GM23338 (cell line): Measurements from ENCODE around the gene CRTC3. TPM values are rescaled to one million over a fixed set of nuclear protein-coding genes. Genes with fewer than 3 reads are reported as not detected.

ENCODE experiments used
- ATAC-seq: fragments of 200-7000 bp; cut with Tn5 transposase; 3 replicates; pipeline ENCODE4 v1.9.1; 2020
- DNase-seq: peaks from one replicate; pipeline ENCODE4 v3.0.0-alpha.2; 2015; ENCODE audit warnings: low spot score
- H2AFZ ChIP-seq: fragments of 200-600 bp; sonication (generic); 2 replicates; pipeline ENCODE4 v1.8.0; 2016; ENCODE audit warnings: antibody characterized with exemption, mild to moderate bottlenecking, moderate library complexity
- H3F3A ChIP-seq: fragments of 200-600 bp; sonication (generic); replicated peaks from 2 replicates; pipeline ENCODE4 v1.8.0; 2017; ENCODE audit warnings: antibody characterized with exemption, mixed run types, low read depth
- H3K27ac ChIP-seq: fragments of 200-600 bp; sonication (generic); 2 replicates; pipeline ENCODE4 v1.6.1; 2016; ENCODE audit warnings: low read depth
- H3K27me3 ChIP-seq: fragments of 200-600 bp; sonication (generic); 2 replicates; pipeline ENCODE4 v1.8.0; 2016; ENCODE audit warnings: mild to moderate bottlenecking, mixed run types, moderate library complexity; ENCODE audit not compliant: insufficient read depth
- H3K36me3 ChIP-seq: fragments of 200-600 bp; sonication (generic); 2 replicates; pipeline ENCODE4 v1.8.0; 2016; ENCODE audit warnings: mild to moderate bottlenecking; ENCODE audit not compliant: insufficient read depth
- H3K4me1 ChIP-seq: fragments of 200-600 bp; sonication (generic); 2 replicates; pipeline ENCODE4 v1.8.0; 2016; ENCODE audit warnings: mild to moderate bottlenecking, moderate library complexity; ENCODE audit not compliant: insufficient read depth
- H3K4me2 ChIP-seq: fragments of 200-600 bp; sonication (generic); 2 replicates; pipeline ENCODE4 v1.7.1; 2017; ENCODE audit warnings: mixed run types
- H3K4me3 ChIP-seq: fragments of 200-600 bp; sonication (generic); 2 replicates; pipeline ENCODE4 v1.6.1; 2016; ENCODE audit warnings: mixed run types
- H3K79me2 ChIP-seq: fragments of 200-600 bp; sonication (generic); replicated peaks from 2 replicates; pipeline ENCODE4 v1.8.0; 2017; ENCODE audit warnings: mild to moderate bottlenecking; ENCODE audit not compliant: insufficient read depth
- H3K9me2 ChIP-seq: fragments of 200-600 bp; sonication (generic); 2 replicates; pipeline ENCODE4 v1.8.0; 2017; ENCODE audit not compliant: insufficient read depth
- H4K20me1 ChIP-seq: fragments of 200-600 bp; sonication (generic); replicated peaks from 2 replicates; pipeline ENCODE4 v1.8.0; 2017; ENCODE audit warnings: mild to moderate bottlenecking; ENCODE audit not compliant: insufficient read depth
- H3K27ac Mint-ChIP-seq: 2 replicates; pipeline ENCODE4 v1.8.0; 2020; ENCODE audit warnings: inconsistent platforms, mild to moderate bottlenecking, moderate library complexity, mixed read lengths
- H3K27me3 Mint-ChIP-seq: 3 replicates; pipeline ENCODE4 v1.8.0; 2022; ENCODE audit warnings: low read depth, mild to moderate bottlenecking, moderate library complexity, mixed read lengths, inconsistent platforms; ENCODE audit not compliant: insufficient read depth, poor library complexity
- H3K36me3 Mint-ChIP-seq: 3 replicates; pipeline ENCODE4 v1.8.0; 2021; ENCODE audit warnings: low read depth, mild to moderate bottlenecking, inconsistent platforms, moderate library complexity, mixed read lengths
- H3K4me1 Mint-ChIP-seq: 3 replicates; pipeline ENCODE4 v1.8.0; 2020; ENCODE audit warnings: mild to moderate bottlenecking, inconsistent platforms, mixed read lengths
- H3K4me3 Mint-ChIP-seq: 3 replicates; pipeline ENCODE4 v1.8.0; 2021; ENCODE audit warnings: moderate library complexity, mild to moderate bottlenecking, inconsistent platforms, mixed read lengths
- H3K9me3 Mint-ChIP-seq: 3 replicates; pipeline ENCODE4 v1.8.0; 2020; ENCODE audit warnings: moderate library complexity, mild to moderate bottlenecking, inconsistent platforms, mixed read lengths
- CREB1 ChIP-seq: fragments of 250-450 bp; sonication (Bioruptor Pico); IDR thresholded peaks from 2 replicates; pipeline ENCODE4 v1.5.0; 2020; ENCODE audit warnings: low read depth, mild to moderate bottlenecking, moderate library complexity
- EZH2 ChIP-seq: fragments of 200-600 bp; sonication (generic); IDR thresholded peaks from one replicate; pipeline ENCODE4 v1.8.0; 2017; ENCODE audit warnings: antibody characterized with exemption, mild to moderate bottlenecking, low read depth; ENCODE audit not compliant: unreplicated experiment
- EZH2phosphoT487 ChIP-seq: fragments of 200-600 bp; sonication (generic); IDR thresholded peaks from one replicate; pipeline ENCODE4 v1.8.1; 2018; ENCODE audit warnings: antibody characterized with exemption; ENCODE audit not compliant: unreplicated experiment
- JUNB ChIP-seq: IDR thresholded peaks from one replicate; pipeline ENCODE4 v1.6.1; 2016; ENCODE audit warnings: antibody characterized with exemption; ENCODE audit not compliant: unreplicated experiment
- NANOG ChIP-seq: IDR thresholded peaks from 2 replicates; pipeline ENCODE4 v1.6.1; 2016; ENCODE audit warnings: antibody characterized with exemption, borderline replicate concordance
- POLR2AphosphoS5 ChIP-seq: IDR thresholded peaks from 2 replicates; pipeline ENCODE4 v1.6.1; 2016; ENCODE audit warnings: antibody characterized with exemption, low read depth
- STAT1 ChIP-seq: IDR thresholded peaks from one replicate; pipeline ENCODE4 v1.6.1; 2016; ENCODE audit warnings: antibody characterized with exemption; ENCODE audit not compliant: unreplicated experiment
- ZNF114 ChIP-seq: fragments of 250-450 bp; sonication (Bioruptor Pico); IDR thresholded peaks from 2 replicates; pipeline ENCODE4 v1.5.0; 2020; ENCODE audit warnings: mild to moderate bottlenecking, moderate library complexity
- ZNF331 ChIP-seq: fragments of 250-450 bp; sonication (Bioruptor Pico); IDR thresholded peaks from 2 replicates; pipeline ENCODE4 v1.5.0; 2020; ENCODE audit warnings: low read depth, mild to moderate bottlenecking, moderate library complexity
- polyA plus RNA-seq: library from polyadenylated mRNA; unstranded; fragments of >200 nt; fragmentation: Nextera tagmentation; extraction: Ambion mirVana; gene quantifications from 2 replicates; pipeline ENCODE4 v1.2.1, GENCODE V29; 2016
- total RNA-seq: library from RNA; depleted of rRNA; stranded (reverse); fragments of >200 nt; shearing (Covaris generic); gene quantifications from 2 replicates; pipeline ENCODE4 v1.2.3, GENCODE V29; 2014
- TF ChIP-seq, protein P1 (sequence below): fragments of 250-450 bp; sonication (Bioruptor Pico); IDR thresholded peaks from 2 replicates; pipeline ENCODE4 v1.5.0; 2020; ENCODE audit warnings: mild to moderate bottlenecking, moderate library complexity
- TF ChIP-seq, protein P2 (sequence below): IDR thresholded peaks from one replicate; pipeline ENCODE4 v1.6.1; 2018; ENCODE audit warnings: antibody characterized with exemption; ENCODE audit not compliant: unreplicated experiment
- TF ChIP-seq, protein P3 (sequence below), 2 experiments: fragments of 200-600 bp in 1 of 2; sonication (generic) in 1 of 2; conservative IDR thresholded peaks; 2 replicates each; pipeline versions ENCODE4 v1.5.1 to v1.6.1; 2016 to 2017; ENCODE audit warnings: antibody characterized with exemption in 2 of 2, low read depth in 2 of 2, mild to moderate bottlenecking in 2 of 2, moderate library complexity in 1 of 2
- TF ChIP-seq, protein P4 (sequence below): IDR thresholded peaks from 2 replicates; pipeline ENCODE4 v1.6.1; 2016; ENCODE audit warnings: antibody characterized with exemption

The CRTC3 gene
- total and polyA plus RNA-seq, 2 experiments from 2014 or later: 2.8 to 3.8 TPM

DNA sequence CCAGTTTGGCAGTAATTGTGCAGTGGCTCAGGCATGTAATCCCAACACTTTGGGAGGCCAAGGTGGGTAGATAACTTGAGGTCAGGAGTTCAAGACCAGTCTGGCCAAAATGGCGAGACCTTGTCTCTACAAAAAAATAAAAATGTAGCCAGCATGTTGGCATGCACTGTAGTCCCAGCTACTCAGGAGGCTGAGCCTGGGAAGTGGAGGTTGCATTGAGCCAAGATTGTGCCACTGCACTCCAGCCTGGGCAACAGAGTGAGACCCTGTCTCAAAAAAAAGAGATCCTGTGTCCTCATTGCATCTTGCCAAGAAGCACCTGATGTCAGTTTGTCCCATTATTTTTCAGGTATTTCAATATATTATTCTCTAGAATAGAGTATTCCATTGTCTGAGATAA lies 61.8 kb downstream of the CRTC3 start:
- H3K4me3 Mint-ChIP-seq: no peak overlapping the region
- peaks cover 8% of the 10 kb centered on the region for H3K27me3 Mint-ChIP-seq
- Histone ChIP-seq H3K9me2 (no peaks in the 10 kb centered on the region), H3K4me1 (peaks cover 17% of the 10 kb centered on the region), H3F3A (no peaks in the 10 kb centered on the region), H4K20me1 (no peaks in the 10 kb centered on the region), H3K27ac (no peak overlapping the region), H2AFZ (no peak overlapping the region), H3K4me2 (no peak overlapping the region), H3K4me3 (no peak overlapping the region), H3K36me3 (no peaks in the 10 kb centered on the region), H3K79me2 (no peaks in the 10 kb centered on the region), H3K27me3 (peaks cover 5% of the 10 kb centered on the region; the same call in 1 of the 2 replicates)
- no peaks in the 10 kb centered on the region for H3K36me3 Mint-ChIP-seq
- ATAC-seq (no peak), DNase-seq (no peak)
- no peaks in the 10 kb centered on the region for H3K9me3 Mint-ChIP-seq
- TF ChIP-seq NANOG (no peak), ZNF114 (CRISPR knock-in tag) (no peak), STAT1 (no peak), JUNB (no peak), EZH2phosphoT487 (no peak), EZH2 (no peak), ZNF331 (CRISPR knock-in tag) (no peak), CREB1 (CRISPR knock-in tag) (no peak), POLR2AphosphoS5 (no peak)
- TF ChIP-seq, protein P1, sequence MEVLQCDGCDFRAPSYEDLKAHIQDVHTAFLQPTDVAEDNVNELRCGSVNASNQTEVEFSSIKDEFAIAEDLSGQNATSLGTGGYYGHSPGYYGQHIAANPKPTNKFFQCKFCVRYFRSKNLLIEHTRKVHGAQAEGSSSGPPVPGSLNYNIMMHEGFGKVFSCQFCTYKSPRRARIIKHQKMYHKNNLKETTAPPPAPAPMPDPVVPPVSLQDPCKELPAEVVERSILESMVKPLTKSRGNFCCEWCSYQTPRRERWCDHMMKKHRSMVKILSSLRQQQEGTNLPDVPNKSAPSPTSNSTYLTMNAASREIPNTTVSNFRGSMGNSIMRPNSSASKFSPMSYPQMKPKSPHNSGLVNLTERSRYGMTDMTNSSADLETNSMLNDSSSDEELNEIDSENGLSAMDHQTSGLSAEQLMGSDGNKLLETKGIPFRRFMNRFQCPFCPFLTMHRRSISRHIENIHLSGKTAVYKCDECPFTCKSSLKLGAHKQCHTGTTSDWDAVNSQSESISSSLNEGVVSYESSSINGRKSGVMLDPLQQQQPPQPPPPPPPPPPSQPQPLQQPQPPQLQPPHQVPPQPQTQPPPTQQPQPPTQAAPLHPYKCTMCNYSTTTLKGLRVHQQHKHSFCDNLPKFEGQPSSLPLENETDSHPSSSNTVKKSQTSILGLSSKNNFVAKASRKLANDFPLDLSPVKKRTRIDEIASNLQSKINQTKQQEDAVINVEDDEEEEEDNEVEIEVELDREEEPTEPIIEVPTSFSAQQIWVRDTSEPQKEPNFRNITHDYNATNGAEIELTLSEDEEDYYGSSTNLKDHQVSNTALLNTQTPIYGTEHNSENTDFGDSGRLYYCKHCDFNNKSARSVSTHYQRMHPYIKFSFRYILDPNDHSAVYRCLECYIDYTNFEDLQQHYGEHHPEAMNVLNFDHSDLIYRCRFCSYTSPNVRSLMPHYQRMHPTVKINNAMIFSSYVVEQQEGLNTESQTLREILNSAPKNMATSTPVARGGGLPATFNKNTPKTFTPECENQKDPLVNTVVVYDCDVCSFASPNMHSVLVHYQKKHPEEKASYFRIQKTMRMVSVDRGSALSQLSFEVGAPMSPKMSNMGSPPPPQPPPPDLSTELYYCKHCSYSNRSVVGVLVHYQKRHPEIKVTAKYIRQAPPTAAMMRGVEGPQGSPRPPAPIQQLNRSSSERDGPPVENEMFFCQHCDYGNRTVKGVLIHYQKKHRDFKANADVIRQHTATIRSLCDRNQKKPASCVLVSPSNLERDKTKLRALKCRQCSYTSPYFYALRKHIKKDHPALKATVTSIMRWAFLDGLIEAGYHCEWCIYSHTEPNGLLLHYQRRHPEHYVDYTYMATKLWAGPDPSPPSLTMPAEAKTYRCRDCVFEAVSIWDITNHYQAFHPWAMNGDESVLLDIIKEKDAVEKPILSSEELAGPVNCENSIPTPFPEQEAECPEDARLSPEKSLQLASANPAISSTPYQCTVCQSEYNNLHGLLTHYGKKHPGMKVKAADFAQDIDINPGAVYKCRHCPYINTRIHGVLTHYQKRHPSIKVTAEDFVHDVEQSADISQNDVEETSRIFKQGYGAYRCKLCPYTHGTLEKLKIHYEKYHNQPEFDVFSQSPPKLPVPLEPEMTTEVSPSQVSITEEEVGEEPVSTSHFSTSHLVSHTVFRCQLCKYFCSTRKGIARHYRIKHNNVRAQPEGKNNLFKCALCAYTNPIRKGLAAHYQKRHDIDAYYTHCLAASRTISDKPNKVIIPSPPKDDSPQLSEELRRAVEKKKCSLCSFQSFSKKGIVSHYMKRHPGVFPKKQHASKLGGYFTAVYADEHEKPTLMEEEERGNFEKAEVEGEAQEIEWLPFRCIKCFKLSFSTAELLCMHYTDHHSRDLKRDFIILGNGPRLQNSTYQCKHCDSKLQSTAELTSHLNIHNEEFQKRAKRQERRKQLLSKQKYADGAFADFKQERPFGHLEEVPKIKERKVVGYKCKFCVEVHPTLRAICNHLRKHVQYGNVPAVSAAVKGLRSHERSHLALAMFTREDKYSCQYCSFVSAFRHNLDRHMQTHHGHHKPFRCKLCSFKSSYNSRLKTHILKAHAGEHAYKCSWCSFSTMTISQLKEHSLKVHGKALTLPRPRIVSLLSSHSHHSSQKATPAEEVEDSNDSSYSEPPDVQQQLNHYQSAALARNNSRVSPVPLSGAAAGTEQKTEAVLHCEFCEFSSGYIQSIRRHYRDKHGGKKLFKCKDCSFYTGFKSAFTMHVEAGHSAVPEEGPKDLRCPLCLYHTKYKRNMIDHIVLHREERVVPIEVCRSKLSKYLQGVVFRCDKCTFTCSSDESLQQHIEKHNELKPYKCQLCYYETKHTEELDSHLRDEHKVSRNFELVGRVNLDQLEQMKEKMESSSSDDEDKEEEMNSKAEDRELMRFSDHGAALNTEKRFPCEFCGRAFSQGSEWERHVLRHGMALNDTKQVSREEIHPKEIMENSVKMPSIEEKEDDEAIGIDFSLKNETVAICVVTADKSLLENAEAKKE (CRISPR knock-in tag): no peak
- TF ChIP-seq, protein P2, sequence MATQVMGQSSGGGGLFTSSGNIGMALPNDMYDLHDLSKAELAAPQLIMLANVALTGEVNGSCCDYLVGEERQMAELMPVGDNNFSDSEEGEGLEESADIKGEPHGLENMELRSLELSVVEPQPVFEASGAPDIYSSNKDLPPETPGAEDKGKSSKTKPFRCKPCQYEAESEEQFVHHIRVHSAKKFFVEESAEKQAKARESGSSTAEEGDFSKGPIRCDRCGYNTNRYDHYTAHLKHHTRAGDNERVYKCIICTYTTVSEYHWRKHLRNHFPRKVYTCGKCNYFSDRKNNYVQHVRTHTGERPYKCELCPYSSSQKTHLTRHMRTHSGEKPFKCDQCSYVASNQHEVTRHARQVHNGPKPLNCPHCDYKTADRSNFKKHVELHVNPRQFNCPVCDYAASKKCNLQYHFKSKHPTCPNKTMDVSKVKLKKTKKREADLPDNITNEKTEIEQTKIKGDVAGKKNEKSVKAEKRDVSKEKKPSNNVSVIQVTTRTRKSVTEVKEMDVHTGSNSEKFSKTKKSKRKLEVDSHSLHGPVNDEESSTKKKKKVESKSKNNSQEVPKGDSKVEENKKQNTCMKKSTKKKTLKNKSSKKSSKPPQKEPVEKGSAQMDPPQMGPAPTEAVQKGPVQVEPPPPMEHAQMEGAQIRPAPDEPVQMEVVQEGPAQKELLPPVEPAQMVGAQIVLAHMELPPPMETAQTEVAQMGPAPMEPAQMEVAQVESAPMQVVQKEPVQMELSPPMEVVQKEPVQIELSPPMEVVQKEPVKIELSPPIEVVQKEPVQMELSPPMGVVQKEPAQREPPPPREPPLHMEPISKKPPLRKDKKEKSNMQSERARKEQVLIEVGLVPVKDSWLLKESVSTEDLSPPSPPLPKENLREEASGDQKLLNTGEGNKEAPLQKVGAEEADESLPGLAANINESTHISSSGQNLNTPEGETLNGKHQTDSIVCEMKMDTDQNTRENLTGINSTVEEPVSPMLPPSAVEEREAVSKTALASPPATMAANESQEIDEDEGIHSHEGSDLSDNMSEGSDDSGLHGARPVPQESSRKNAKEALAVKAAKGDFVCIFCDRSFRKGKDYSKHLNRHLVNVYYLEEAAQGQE: no peak
- TF ChIP-seq, protein P3, sequence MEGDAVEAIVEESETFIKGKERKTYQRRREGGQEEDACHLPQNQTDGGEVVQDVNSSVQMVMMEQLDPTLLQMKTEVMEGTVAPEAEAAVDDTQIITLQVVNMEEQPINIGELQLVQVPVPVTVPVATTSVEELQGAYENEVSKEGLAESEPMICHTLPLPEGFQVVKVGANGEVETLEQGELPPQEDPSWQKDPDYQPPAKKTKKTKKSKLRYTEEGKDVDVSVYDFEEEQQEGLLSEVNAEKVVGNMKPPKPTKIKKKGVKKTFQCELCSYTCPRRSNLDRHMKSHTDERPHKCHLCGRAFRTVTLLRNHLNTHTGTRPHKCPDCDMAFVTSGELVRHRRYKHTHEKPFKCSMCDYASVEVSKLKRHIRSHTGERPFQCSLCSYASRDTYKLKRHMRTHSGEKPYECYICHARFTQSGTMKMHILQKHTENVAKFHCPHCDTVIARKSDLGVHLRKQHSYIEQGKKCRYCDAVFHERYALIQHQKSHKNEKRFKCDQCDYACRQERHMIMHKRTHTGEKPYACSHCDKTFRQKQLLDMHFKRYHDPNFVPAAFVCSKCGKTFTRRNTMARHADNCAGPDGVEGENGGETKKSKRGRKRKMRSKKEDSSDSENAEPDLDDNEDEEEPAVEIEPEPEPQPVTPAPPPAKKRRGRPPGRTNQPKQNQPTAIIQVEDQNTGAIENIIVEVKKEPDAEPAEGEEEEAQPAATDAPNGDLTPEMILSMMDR (conservative IDR thresholded peaks at IDR 0.05; ENCODE audit: low read depth in 2 of 2): no peak
- TF ChIP-seq, protein P4, sequence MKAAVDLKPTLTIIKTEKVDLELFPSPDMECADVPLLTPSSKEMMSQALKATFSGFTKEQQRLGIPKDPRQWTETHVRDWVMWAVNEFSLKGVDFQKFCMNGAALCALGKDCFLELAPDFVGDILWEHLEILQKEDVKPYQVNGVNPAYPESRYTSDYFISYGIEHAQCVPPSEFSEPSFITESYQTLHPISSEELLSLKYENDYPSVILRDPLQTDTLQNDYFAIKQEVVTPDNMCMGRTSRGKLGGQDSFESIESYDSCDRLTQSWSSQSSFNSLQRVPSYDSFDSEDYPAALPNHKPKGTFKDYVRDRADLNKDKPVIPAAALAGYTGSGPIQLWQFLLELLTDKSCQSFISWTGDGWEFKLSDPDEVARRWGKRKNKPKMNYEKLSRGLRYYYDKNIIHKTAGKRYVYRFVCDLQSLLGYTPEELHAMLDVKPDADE: no peak
- no peak overlapping the region for H3K27ac Mint-ChIP-seq
- peaks cover 12% of the 10 kb centered on the region for H3K4me1 Mint-ChIP-seq
